Caco-2 (cell line): ENCODE results near the gene CHMP3. TPM values are rescaled to one million over a fixed set of nuclear protein-coding genes. Genes with fewer than 3 reads are reported as not detected.

Experiments
- BruUV-seq: library from RNA; stranded (reverse); fragments of 400-500 nt; replicated peaks from 2 replicates; lab custom pipeline; 2021; lab: Mats Ljungman, UMichigan
- CTCF ChIA-PET: fragments of 300-600 bp; sonication (Branson Sonifier 250); formaldehyde crosslinking; loops from one replicate; lab custom pipeline; 2022; ENCODE audit warnings: antibody characterized with exemption; lab: Charles Lee
- POLR2A ChIA-PET: fragments of 300-600 bp; sonication (Branson Sonifier 250); formaldehyde crosslinking; loops from one replicate; lab custom pipeline; 2022; ENCODE audit warnings: antibody characterized with exemption; lab: Charles Lee
- DNase-seq, 2 experiments: peaks; one replicate each; pipeline versions ENCODE4 v3.0.0 to v3.0.0-alpha.2; 2020 to 2022
- H3K27me3 ChIP-seq: replicated peaks from 2 replicates; pipeline ENCODE4 v1.6.0; 2011; ENCODE audit warnings: low read length; ENCODE audit not compliant: control insufficient read depth, insufficient read depth
- H3K36me3 ChIP-seq: 2 replicates; pipeline ENCODE4 v1.5.1; 2011; ENCODE audit warnings: low read length; ENCODE audit not compliant: control insufficient read depth, insufficient read depth
- H3K4me1 ChIP-seq: fragments of 250-450 bp; sonication (Bioruptor Pico); 2 replicates; pipeline ENCODE4 v1.5.1; 2020; ENCODE audit warnings: mild to moderate bottlenecking
- H3K4me3 ChIP-seq: 2 replicates; pipeline ENCODE4 v1.5.1; 2011; ENCODE audit warnings: low read depth, mild to moderate bottlenecking, control low read depth, low read length
- H3K9me3 ChIP-seq: fragments of 250-450 bp; sonication (Bioruptor Pico); 2 replicates; pipeline ENCODE4 v1.5.1; 2020; ENCODE audit warnings: mild to moderate bottlenecking, moderate library complexity
- H3K27ac Mint-ChIP-seq: one replicate; pipeline ENCODE4 v1.8.0; 2022; ENCODE audit warnings: mixed read lengths; ENCODE audit not compliant: unreplicated experiment
- H3K27me3 Mint-ChIP-seq: one replicate; pipeline ENCODE4 v1.8.0; 2022; ENCODE audit warnings: mixed read lengths; ENCODE audit not compliant: insufficient read depth, unreplicated experiment
- H3K36me3 Mint-ChIP-seq: one replicate; pipeline ENCODE4 v1.8.0; 2022; ENCODE audit warnings: mild to moderate bottlenecking, mixed read lengths; ENCODE audit not compliant: insufficient read depth, unreplicated experiment
- H3K4me1 Mint-ChIP-seq: one replicate; pipeline ENCODE4 v1.8.0; 2022; ENCODE audit warnings: low read depth, mixed read lengths; ENCODE audit not compliant: unreplicated experiment
- H3K4me3 Mint-ChIP-seq: one replicate; pipeline ENCODE4 v1.8.0; 2022; ENCODE audit warnings: mild to moderate bottlenecking, moderate library complexity, mixed read lengths; ENCODE audit not compliant: unreplicated experiment
- H3K9me3 Mint-ChIP-seq: one replicate; pipeline ENCODE4 v1.8.0; 2022; ENCODE audit warnings: mixed read lengths; ENCODE audit not compliant: unreplicated experiment
- CTCF ChIP-seq, 2 experiments: fragments of 200-600 bp in 1 of 2; IDR thresholded peaks; 1 replicate in 1 of 2; 2 replicates in 1 of 2; pipeline versions ENCODE4 v1.5.1 to v1.8.0; 2011 to 2022; ENCODE audit warnings: antibody characterized with exemption in 1 of 2, control low read depth in 1 of 2, inconsistent platforms in 1 of 2, low read depth in 1 of 2, low read length in 1 of 2, mild to moderate bottlenecking in 1 of 2, moderate library complexity in 1 of 2; ENCODE audit not compliant: insufficient read depth in 1 of 2, severe bottlenecking in 1 of 2, unreplicated experiment in 1 of 2
- intact Hi-C: fragments of 100-400 bp; cut with micrococcal nuclease; formaldehyde crosslinking; loops from one replicate; pipeline ENCODE4 v1.10.0; 2022; ENCODE audit not compliant: unreplicated experiment
- total RNA-seq: library from RNA; stranded (reverse); gene quantifications from 2 replicates; pipeline ENCODE4 v1.2.3, GENCODE V29; 2022

The CHMP3 gene
- total RNA-seq, 1 experiment from 2014 or later, result 93.5 TPM

GRCh38 chr2:86533589-86533988 is 29.7 kb downstream of the CHMP3 start:
- Mint-ChIP-seq H3K9me3 (peaks cover 28% of the 10 kb centered on the region), H3K4me1 (no peaks in the 10 kb centered on the region), H3K27ac (no peak overlapping the region), H3K27me3 (no peaks in the 10 kb centered on the region), H3K36me3 (peaks cover 15% of the 10 kb centered on the region), H3K4me3 (no peak overlapping the region)
- ChIA-PET CTCF (no interaction called here), POLR2A (no interaction called here)
- DNase-seq, result no peak
- Histone ChIP-seq H3K4me3 (no peak overlapping the region), H3K4me1 (no peaks in the 10 kb centered on the region), H3K27me3 (no peaks in the 10 kb centered on the region), H3K9me3 (peaks cover 6% of the 10 kb centered on the region; the same call in 1 of the 2 replicates), H3K36me3 (no peaks in the 10 kb centered on the region)
- intact Hi-C loops, result no loop called here
- no TSS peak for BruUV-seq
- TF ChIP-seq CTCF (IDR thresholded peaks at IDR 0.05; ENCODE audit: insufficient read depth in 1 of 2, low read depth in 1 of 2, low read length in 1 of 2, severe bottlenecking in 1 of 2, unreplicated experiment in 1 of 2), result no peak

GRCh38 chr2:86525421-86526340 is 37.6 kb downstream of the CHMP3 start:
- intact Hi-C loops, result loop anchor here (10.0 kb wide), 1 partner anchor 239 kb away; no protein-coding TSS in a partner anchor
- ChIA-PET POLR2A (no interaction called here), CTCF (interaction anchor here (0.6 kb wide), 1 partner anchor 159 kb away, joined by 3 read pairs; no protein-coding TSS in a partner anchor)
- Mint-ChIP-seq H3K27me3 (no peaks in the 10 kb centered on the region), H3K4me1 (peaks cover 9% of the 10 kb centered on the region), H3K36me3 (no peaks in the 10 kb centered on the region), H3K9me3 (no peaks in the 10 kb centered on the region), H3K27ac (no peak overlapping the region), H3K4me3 (no peak overlapping the region)
- TF ChIP-seq CTCF (IDR thresholded peaks at IDR 0.05; ENCODE audit: insufficient read depth in 1 of 2, low read depth in 1 of 2, low read length in 1 of 2, severe bottlenecking in 1 of 2, unreplicated experiment in 1 of 2), result no peak
- Histone ChIP-seq H3K4me1 (no peaks in the 10 kb centered on the region), H3K36me3 (no peaks in the 10 kb centered on the region), H3K4me3 (no peak overlapping the region), H3K27me3 (no peaks in the 10 kb centered on the region), H3K9me3 (no peaks in the 10 kb centered on the region)
- DNase-seq, result no peak
- no TSS peak for BruUV-seq

- Mint-ChIP-seq H3K9me3 (no peaks in the 10 kb centered on the region), H3K4me1 (peaks cover 9% of the 10 kb centered on the region), H3K27ac (no peak overlapping the region), H3K27me3 (no peaks in the 10 kb centered on the region), H3K4me3 (no peak overlapping the region), H3K36me3 (peaks cover 6% of the 10 kb centered on the region)
- TF ChIP-seq CTCF (IDR thresholded peaks at IDR 0.05; ENCODE audit: insufficient read depth in 1 of 2, low read depth in 1 of 2, low read length in 1 of 2, severe bottlenecking in 1 of 2, unreplicated experiment in 1 of 2), result no peak
- H3K36me3 ChIP-seq, result no peaks in the 10 kb centered on the region
- H3K4me1 ChIP-seq, result no peaks in the 10 kb centered on the region
- CTCF ChIA-PET, result no interaction called here
- no peak overlapping the region for H3K4me3 ChIP-seq
- peaks cover 7% of the 10 kb centered on the region; the same call in 1 of the 2 replicates for H3K9me3 ChIP-seq
- H3K27me3 ChIP-seq, result no peaks in the 10 kb centered on the region
- intact Hi-C loops, result loop anchor here (10.0 kb wide), 1 partner anchor 241 kb away; no protein-coding TSS in a partner anchor
- no peak for DNase-seq
- POLR2A ChIA-PET, result no interaction called here
- BruUV-seq, result no TSS peak
Observed at GRCh38 chr2:86523491-86523890, 39.8 kb downstream of the CHMP3 start.
